SH-SY5Y (cell line): ENCODE results near the gene PLB1.

Experiments used
- GATA2 ChIP-seq: IDR thresholded peaks from 2 replicates; pipeline ENCODE4 v1.6.1; 2011; ENCODE audit warnings: mild to moderate bottlenecking, low read depth, low read length
- GATA3 ChIP-seq: IDR thresholded peaks from 2 replicates; pipeline ENCODE4 v1.6.1; 2011; ENCODE audit warnings: low read depth, mild to moderate bottlenecking, low read length, moderate library complexity

PLB1 gene

DNA sequence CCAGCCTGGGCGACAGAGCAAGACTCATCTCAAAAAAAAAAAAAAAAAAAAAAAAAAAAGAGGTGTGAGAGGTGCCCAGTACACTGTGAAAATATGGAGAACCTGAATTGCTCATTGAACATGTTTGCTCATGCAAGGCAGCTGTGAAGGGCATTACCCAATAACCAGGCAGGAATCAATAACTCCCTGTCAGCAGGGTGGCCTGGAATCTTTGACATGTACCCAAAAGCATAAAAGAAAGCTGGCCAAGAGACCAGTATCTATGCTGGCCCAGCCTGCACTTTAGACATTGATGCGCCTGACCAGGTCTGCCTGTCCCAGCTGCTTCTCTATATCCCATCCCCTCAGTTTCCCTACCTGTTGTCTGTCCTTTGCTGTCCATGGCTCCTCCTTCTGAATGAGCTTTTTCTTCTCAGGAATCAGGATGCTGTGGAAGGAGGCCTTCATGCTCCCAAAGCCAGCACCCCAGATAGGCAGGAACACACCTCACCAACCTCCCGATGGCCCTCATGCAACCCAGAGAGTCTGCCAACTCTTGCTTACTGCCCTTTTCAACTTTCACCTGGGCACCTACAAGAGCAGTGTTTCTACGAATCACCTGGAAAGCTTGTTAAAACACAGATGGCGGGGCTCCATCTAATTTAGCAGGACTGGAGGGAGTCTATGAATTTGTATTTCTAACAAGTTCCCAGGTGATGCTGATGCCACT, 172.4 kb downstream of the PLB1 start:
- no peak for TF ChIP-seq GATA3
- no peak for TF ChIP-seq GATA2

DNA sequence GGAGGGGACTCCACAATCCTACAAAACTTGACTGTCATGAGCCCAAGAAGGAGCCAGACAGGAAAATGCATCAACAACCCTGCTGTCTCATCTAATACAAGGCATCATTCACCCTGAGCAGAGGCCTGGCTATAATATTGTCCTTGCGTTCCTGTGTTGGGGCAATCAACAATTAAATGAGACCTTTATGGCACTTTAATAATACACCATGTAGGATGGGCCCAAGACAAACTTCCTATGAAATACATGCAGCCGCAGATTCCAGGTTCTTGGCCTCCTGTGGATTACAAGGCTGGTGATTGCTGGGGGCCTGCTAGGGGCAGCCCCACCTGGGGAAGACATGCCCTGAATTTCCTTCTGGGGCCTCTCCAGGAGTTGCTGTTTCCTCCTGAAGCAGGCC, 173.0 kb downstream of the PLB1 start:
- TF ChIP-seq GATA2 (no peak), GATA3 (no peak)

DNA sequence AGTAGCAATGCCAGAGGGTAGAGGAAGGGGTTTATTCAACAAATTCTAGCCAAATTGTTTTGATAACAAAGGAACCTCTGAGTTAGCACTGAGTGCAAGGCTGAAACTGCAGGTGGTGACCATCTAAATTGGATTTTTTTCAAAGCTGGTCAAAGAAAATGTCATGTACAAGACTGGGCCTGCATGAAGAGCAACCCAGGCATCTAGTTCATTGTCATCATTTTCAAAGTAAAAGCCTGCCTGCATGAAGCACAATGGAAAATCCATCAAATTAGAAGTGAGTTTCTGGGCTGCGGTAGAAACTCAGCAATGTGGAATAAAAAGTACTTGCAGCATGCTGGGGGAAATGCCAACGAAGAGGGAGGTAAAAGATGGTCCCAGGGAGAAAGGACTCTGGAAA, 175.0 kb downstream of the PLB1 start:
- TF ChIP-seq GATA3: no peak
- no peak for TF ChIP-seq GATA2

DNA sequence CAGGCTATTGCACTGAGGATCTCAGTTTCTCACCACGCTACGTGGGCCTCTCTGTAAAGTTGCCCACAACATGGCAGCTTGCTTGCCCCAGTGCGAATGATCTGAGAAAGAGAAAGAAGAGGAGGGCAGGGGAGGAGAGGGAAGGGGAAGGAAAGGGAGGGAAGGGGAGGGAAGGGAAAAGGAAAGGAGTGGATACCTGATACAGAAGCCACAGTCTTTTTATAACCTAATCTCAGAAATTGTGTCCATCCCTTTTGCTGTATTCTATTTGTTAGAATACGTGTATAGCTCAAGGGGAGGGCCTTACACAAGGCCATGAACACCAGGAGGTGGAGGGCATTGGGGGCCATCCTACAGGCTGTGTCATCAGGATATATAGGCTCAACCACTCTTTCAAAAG, 177.5 kb downstream of the PLB1 start:
- TF ChIP-seq GATA2: no peak
- no peak for TF ChIP-seq GATA3

DNA sequence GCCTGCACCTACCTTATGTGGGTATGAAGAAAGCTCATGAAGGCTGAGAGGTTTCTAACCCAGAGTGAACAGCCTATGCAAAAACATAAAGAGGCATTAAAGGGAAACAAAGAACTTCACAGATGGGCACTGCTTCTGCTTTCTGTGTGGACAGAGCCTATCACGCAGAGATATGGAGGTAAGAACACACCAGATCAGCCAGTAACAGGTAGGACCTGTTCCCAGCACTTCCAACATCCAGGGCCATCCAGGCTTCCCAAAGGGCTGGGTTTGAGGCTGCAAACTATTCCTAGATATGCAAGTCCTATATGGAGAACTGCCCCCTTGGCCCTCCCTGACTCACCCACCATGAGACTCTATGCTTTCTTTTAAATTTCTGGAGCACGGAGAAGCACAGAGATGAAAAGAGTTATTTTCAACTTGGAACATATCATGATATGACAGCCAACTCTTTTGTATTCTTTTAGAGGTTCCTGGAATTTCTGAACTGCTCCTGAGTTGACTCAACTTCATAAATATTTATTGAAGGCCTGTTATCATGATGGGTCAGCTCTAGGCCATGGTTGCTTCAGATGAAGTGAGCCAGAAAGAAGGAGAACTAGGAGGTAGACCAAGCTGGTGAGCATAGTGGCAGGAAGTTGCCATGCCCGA, 178.3 kb downstream of the PLB1 start:
- TF ChIP-seq GATA2 (no peak), GATA3 (no peak)

DNA sequence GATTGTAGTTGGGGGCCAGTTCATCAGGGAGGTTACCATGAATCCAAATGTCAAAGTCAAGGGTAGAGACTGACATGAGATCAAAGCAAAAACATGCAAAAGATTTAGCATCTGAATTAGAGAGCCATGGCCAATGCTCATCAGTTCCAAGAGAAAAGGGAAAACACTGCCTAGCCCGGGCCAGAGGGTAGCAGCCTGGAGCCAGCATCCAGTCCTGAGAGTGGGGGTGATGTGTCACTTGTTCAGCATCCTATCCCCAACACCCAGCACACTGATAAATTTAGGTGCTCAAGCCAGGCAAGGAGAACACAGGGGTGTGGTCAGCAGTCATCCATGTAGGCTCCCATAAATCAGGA, 178.8 kb downstream of the PLB1 start:
- TF ChIP-seq GATA3: no peak
- no peak for TF ChIP-seq GATA2

DNA sequence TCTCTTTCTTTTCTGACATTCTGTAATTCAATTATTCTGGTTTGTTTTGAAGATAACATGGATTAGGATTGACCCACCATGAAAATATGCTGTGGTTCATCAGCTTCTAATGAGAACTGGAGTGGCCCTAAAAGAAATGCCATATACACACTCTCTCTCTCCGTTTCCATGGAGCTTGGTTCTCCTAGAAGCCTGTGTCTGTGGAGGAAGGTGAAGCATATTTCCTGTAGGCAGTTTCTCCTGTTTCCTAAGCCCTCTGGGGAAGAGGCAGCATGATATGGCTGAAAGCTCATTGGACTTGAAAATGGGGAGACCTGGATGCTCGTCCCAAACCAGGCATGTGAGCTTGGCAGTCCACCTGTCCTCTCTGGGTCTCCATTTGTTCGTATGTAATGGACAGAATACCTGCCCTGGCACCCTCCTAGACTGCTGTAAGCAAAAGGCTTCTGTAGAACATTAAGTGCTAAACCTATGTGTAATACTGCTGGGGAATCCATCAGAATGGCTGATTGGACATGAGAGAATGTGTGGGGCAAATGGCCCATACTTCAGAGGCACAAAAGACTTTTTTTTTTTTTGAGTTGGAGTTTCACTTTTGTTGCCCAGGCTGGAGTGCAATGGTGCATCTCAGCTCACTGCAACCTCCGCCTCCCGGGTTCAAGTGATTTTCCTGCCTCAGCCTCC, 180.4 kb downstream of the PLB1 start:
- TF ChIP-seq GATA3 (no peak), GATA2 (no peak)

DNA sequence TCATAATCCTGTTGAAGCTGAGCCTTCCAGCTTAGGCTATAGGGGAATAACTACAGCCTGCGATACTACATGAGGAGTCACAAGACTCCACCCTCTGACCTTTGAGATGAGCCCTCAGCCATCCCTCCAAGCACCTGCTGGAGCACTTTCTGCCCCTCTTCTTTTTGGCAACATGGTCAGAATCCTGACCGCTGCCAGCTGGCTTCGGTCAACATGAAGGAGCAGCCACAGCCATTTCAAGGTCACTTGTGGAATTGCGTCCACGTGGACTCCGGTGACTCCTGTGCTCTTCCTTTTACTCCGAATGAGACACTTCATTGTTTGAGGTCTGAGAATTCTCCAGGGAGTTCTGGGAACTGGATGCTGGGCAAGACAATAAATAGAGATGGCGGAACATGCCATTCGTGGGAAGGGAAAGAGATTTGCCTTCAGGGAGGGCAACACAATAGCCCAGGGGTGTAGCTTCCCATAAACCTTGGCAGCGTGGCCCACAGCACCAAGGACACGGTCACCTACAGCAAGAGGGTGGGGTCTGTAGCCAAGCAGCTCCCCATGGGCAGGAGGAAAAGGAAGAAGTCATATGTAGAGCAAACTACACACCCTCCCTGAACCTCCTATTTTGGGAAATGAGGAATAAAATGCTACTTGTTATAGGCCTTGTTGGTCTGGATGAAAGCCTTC, 182.5 kb downstream of the PLB1 start:
- no peak for TF ChIP-seq GATA2
- TF ChIP-seq GATA3: no peak

DNA sequence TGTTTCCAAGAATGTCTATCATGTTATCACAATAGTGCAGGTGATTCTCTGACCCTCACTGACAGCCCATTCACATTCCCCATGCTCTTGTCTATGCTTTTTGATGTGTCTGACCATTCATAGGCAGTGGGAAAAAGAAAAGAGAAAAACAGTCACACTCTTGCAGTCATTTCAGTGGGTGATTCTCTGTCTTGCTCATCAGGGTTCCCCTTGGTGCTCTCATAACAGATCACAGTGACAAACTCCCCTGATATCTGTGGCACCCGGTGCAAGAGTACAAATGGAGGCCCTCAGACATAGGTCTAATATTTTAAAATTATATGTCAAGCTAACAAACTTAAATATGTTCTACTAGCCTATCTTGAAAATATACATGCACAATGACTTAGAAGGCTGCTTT, 183.1 kb downstream of the PLB1 start:
- TF ChIP-seq GATA2 (no peak), GATA3 (no peak)

DNA sequence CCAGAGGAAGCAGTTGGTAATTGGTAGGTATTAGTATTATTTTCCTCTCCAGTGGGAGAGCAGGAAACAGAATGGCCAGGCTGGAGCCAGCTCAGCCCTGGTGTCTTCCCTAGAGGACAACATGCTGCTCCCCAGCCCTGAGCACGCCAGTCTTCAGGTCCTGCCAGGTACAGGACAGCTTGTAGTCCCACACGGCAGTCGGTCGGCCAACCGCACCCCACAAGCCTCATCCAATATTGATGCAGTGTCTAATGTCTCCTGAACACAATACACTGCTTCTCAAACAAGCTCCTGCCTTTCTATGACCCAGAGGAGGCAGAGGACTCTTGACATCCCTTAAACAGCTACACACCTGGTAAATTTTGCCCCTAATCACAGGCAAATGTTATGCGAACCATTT, 184.8 kb downstream of the PLB1 start:
- TF ChIP-seq GATA2 (no peak), GATA3 (no peak)

DNA sequence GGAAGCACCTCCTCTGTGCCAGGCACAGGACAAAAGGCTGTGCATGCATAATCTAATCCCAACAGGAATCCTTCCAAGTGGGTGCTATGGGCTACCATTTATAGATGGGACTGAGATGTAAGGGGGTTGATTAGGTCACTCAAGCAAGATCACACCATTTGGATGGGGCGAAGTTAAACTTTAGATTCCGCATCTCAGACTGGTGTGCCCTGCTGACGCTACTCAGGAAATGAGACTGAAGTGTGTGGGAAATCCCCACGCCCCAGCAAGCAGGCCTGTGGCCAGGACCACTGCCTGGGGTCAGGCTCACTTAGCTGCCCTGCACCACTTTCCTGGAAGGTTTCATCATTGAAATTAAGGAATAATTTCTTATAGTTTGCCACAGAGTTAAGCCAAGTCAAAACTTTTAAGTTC, 185.3 kb downstream of the PLB1 start:
- TF ChIP-seq GATA3 (no peak), GATA2 (no peak)

DNA sequence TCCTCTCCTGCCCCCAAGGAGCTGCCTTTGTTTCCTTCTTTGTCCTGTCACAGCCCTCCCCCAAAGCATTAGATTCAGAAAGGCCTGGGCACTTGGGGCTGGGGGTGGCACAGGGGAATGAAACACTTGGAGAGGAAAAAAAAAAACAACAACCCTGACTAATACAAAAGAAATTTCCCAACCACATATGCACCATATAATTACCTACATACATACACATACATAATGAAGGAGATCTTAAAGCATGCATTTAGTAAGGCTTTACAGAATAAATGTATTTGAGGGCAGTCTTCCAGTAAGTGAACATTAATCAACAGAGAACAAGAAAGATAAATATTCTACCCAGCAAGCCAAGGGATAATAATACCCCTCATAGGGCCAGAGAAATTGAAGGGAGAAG, 185.7 kb downstream of the PLB1 start:
- TF ChIP-seq GATA2 (no peak), GATA3 (no peak)

DNA sequence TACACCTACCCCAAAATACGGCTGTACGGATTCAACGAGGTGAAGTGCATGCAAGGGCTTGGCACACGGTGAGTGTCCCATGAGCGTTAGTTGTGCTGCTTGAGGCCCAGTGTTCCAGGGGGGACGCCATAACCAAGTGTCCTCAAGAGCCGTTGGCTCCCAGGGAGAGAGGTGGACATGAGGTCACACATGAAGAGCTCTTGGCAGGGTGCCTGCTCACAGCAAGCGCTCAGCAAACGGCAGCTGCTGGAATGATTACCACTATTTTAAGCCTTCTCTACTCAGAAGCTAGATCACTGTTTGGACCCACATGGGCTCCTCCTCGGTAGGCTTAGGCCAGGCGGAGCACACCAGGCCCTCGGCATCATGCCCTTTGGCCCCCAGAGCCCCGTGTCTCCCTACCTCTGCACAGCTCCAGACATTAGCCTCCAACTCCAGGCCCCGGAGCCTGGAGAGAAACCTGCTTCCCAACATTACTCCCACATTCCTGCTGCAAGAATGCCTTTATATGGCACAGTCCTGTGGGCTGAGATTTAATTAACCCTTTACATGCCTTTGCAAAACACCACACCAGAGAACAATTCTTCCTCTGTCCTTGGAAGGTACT, 187.3 kb downstream of the PLB1 start:
- no peak for TF ChIP-seq GATA2
- TF ChIP-seq GATA3: no peak

DNA sequence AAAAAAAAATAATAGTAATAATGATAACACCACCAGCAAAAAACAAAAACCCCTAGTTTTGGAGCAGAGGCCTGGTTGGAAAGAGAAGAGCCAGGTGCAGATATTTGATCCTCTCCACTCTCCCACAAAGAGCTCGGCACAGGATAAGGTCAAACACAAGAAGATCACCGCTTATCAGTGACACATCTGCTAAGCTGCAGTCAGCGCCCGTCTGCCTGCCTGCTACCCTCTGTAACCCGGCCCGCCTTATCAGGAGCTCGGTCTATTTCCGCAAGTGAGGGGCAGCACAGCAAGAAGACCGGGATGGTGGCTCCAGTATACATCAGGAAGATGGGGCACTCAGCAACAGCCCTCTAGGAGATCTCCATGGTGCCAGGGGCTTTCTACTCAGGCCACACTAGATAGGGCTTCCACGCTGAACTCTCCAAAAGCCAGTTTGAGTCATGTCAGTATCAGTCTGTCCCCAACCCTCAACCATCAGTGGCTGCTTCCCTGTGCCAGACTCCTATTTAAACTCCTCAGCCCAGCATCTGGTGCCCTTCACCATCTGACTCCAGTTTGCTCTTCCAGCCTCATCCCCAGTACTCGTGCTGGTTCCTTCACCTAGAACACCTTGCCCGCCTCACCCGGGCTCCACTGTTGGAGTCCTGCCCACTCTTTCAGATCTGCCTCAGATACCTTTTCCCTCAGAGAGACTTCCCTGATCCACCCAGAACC, 188.4 kb downstream of the PLB1 start:
- TF ChIP-seq GATA2 (peak; percentile 43; the same call in 1 of the 2 replicates), GATA3 (no peak)

DNA sequence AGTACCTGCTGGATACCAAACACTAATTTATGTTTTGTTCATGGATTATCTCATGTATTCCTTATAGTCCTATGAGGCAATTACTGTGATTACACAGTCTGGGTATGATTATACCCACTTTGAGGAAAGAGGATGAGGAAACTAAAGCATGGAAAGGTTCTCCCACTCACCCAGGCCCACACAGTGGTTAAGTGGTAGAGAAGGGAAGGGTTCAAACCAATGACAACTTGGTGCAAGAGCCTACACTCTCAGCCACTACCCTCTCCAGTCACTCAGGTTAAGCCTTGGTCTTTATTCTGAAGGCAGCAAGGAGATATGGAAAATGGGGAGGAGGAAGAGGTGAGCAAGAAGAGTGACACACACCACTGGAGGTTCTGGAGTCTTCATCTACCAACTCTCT, 191.3 kb downstream of the PLB1 start:
- TF ChIP-seq GATA3 (no peak), GATA2 (no peak)
